Measurements from ENCODE around the gene CYP46A1.

GRCh38 chr14:99716850-99717681, 33.0 kb downstream of the CYP46A1 start:
- TF ChIP-seq, protein P1, sequence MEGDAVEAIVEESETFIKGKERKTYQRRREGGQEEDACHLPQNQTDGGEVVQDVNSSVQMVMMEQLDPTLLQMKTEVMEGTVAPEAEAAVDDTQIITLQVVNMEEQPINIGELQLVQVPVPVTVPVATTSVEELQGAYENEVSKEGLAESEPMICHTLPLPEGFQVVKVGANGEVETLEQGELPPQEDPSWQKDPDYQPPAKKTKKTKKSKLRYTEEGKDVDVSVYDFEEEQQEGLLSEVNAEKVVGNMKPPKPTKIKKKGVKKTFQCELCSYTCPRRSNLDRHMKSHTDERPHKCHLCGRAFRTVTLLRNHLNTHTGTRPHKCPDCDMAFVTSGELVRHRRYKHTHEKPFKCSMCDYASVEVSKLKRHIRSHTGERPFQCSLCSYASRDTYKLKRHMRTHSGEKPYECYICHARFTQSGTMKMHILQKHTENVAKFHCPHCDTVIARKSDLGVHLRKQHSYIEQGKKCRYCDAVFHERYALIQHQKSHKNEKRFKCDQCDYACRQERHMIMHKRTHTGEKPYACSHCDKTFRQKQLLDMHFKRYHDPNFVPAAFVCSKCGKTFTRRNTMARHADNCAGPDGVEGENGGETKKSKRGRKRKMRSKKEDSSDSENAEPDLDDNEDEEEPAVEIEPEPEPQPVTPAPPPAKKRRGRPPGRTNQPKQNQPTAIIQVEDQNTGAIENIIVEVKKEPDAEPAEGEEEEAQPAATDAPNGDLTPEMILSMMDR (IDR thresholded peaks at IDR 0.05), result no peak
- no peak for TF ChIP-seq EZH2 (IDR thresholded peaks at IDR 0.05)
- no peak for TF ChIP-seq EZH2phosphoT487 (IDR thresholded peaks at IDR 0.05)

Measured in neural progenitor cell (in vitro differentiated cells).